Astrocyte (in vitro differentiated cells and primary cell): Measurements from ENCODE around the gene ATRIP.

Experiments used
- CTCF ChIP-seq: IDR thresholded peaks from 2 replicates; pipeline ENCODE4 v1.5.1; 2011; ENCODE audit warnings: low read depth, mild to moderate bottlenecking, inconsistent platforms, low read length, moderate library complexity; ENCODE audit not compliant: insufficient read depth
- EZH2 ChIP-seq: IDR thresholded peaks from 2 replicates; pipeline ENCODE4 v1.6.1; 2012; ENCODE audit warnings: mild to moderate bottlenecking, low read length, inconsistent platforms; ENCODE audit not compliant: insufficient read depth

- TF ChIP-seq CTCF: no peak
- TF ChIP-seq EZH2: no peak
These were observed 58.6 kb downstream of the ATRIP start for GRCh38 chr3:48505146-48505545.
